Heart right ventricle (tissue), 16 donors: Measurements from ENCODE around the gene ATG4D. TPM values are rescaled to one million over a fixed set of nuclear protein-coding genes. Genes with fewer than 3 reads are reported as not detected.
A peak's percentile ranks its signal among the peaks of the same experiment; 100 is the strongest.

ENCODE experiments used
- ATAC-seq, 8 donors: fragments of 200-7000 bp; cut with Tn5 transposase; one replicate each; pipeline ENCODE4 v1.9.1; 2020; ENCODE audit warnings: mild to moderate bottlenecking in 8 of 8, moderate library complexity in 8 of 8, moderate number of reproducible peaks in 1 of 8
- DNase-seq, 2 donors: peaks; one replicate each; pipeline ENCODE4 v3.0.0-alpha.2; 2020
- H3K27ac ChIP-seq, 10 donors: fragments of 200-600 bp; sonication (generic) in 2 of 10; one replicate each; pipeline versions ENCODE4 v1.5.0 to v1.8.0; 2020 to 2022; ENCODE audit warnings: mild to moderate bottlenecking in 3 of 10
- H3K27me3 ChIP-seq, 7 donors: fragments of 200-600 bp; one replicate each; pipeline ENCODE4 v1.8.0; 2021 to 2022; ENCODE audit warnings: mild to moderate bottlenecking in 2 of 7
- H3K36me3 ChIP-seq, 9 donors: fragments of 200-600 bp; sonication (generic) in 1 of 9; one replicate each; pipeline versions ENCODE4 v1.5.0 to v1.8.0; 2020 to 2022; ENCODE audit warnings: mild to moderate bottlenecking in 2 of 9
- H3K4me1 ChIP-seq, 9 donors: fragments of 200-600 bp; sonication (generic) in 1 of 9; one replicate each; pipeline versions ENCODE4 v1.5.0 to v1.8.0; 2020 to 2022; ENCODE audit warnings: mild to moderate bottlenecking in 4 of 9
- H3K4me3 ChIP-seq, 10 donors: fragments of 200-600 bp; sonication (generic) in 2 of 10; one replicate each; pipeline versions ENCODE4 v1.5.0 to v1.8.0; 2020 to 2022; ENCODE audit warnings: mild to moderate bottlenecking in 7 of 10, moderate library complexity in 2 of 10
- H3K9me3 ChIP-seq, 11 donors: fragments of 200-600 bp in 10 of 11; sonication (generic) in 2 of 11; one replicate each; pipeline versions ENCODE4 v1.5.0 to v1.8.0; 2013 to 2022; ENCODE audit warnings: mild to moderate bottlenecking in 2 of 11, control low read depth in 1 of 11, moderate library complexity in 1 of 11
- WGBS, 2 donors: extraction: QIAGEN DNeasy Blood & Tissue Kit; methylation state at CpG; one replicate each; pipeline ENCODE4 v1.1.7; 2013; ENCODE audit warnings: inconsistent platforms in 1 of 2; 5-methylcytosine and 5-hydroxymethylcytosine counted together
- intact Hi-C, 10 donors: fragments of 100-400 bp; cut with DNase I; formaldehyde crosslinking; loops; one replicate each; pipeline versions ENCODE4 v1.11.1 to v1.14.2; 2022
- polyA plus RNA-seq, 2 donors: library from polyadenylated mRNA; stranded (reverse); fragments of 200-250 nt; gene quantifications; one replicate each; pipeline ENCODE4 v1.2.3, GENCODE V29; 2013
- total RNA-seq, 10 donors: library from RNA; stranded (reverse); fragmentation: NEBNext Ultra II Directional in 3 of 10; extraction: Animal tissue kit (Norgen Biotek cat#: 25700) in 3 of 10; gene quantifications; one replicate each; pipeline versions ENCODE4 v1.2.1 to v1.2.4, GENCODE V29; 2021 to 2023
- TF ChIP-seq, protein P1 (sequence below), 9 donors: fragments of 200-600 bp; sonication (generic) in 2 of 9; IDR thresholded peaks; one replicate each; pipeline versions ENCODE4 v1.5.0 to v1.8.0; 2021 to 2022; ENCODE audit warnings: antibody characterized with exemption in 9 of 9, mild to moderate bottlenecking in 5 of 9, moderate library complexity in 1 of 9
- donor health status: Arrhythmogenic right ventricular cardiomyopathy.
- donor health status: ischemic (EF 13 %, LVEDD 7.1; RV severe dilation, severe dysfunction).
- donor health status: healthy with polysubstance abuse.
- donor health status: DM: no; HTN: yes; CAD: no.
- donor health status: DM: no; HTN: no; CAD: no.
- donor health status: ischemic (EF 25% LVEDD 6.9; RV normal size, moderate dysfunction).
- donor health status: ischemic (EF 25% LVEDD 5.7; RV mildly dilated, moderate dysfunction).
- donor health status: healthy.
- donor health status: DM: yes; HTN: yes; CAD: no.
- donor health status: Ischemic cardiomyopathy.
- donor health status: ischemic (EF 35%, LVEDD 5.7; RV mildly dilated, moderate dysfunction).
- donor health status: nonischemic (EF 11% LVEDD 7.7; RV severe dilation, severe dysfunction).
- donor health status: DM: yes; HTN: yes; CAD: no.
- donor health status: PGD.
- donor health status: ischemic (EF 29% LVEDD 5.4; RV normal size, mild dysfunction).
- donor health status: nonischemic (EF 23%, LVEDD 6.1; RV moderate dilation, normal function).

ATG4D gene
- total and polyA plus RNA-seq, 12 donors = 47.6 to 66.2 (median 57.3) TPM

DNA sequence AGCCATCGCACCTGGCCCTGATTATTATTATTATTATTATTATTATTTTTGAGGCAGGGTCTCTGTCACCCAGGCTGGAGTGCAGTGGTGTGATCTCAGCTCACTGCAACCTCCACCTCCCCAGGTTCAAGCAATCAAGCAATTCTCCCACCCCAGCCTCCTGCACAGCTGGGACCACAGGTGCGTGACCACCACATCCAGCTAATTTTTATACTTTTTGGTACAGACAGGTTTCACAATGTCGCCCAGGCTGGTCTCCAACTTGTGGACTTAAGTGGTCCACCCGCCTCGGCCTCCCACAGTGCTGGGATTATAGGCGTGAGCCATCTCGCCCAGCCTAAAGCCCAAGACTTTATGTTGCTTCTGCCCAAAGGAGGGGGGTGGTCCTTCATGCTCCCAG is 49.4 kb downstream of the ATG4D start:
- 97% methylated on average over 7 of the region's 7 CpGs for WGBS, 2 donors
- Histone ChIP-seq H3K27ac (peak overlapping the region in 1 of 10 donors; percentile 85), H3K36me3 (no peaks in the 10 kb centered on the region), H3K4me1 (peaks cover 0 to 45% (median 14%) of the 10 kb centered on the region in 9 donors), H3K27me3 (peaks cover 0 to 13% (median 11%) of the 10 kb centered on the region in 7 donors), H3K9me3 (no peaks in the 10 kb centered on the region), H3K4me3 (no peak overlapping the region)
- TF ChIP-seq, protein P1, sequence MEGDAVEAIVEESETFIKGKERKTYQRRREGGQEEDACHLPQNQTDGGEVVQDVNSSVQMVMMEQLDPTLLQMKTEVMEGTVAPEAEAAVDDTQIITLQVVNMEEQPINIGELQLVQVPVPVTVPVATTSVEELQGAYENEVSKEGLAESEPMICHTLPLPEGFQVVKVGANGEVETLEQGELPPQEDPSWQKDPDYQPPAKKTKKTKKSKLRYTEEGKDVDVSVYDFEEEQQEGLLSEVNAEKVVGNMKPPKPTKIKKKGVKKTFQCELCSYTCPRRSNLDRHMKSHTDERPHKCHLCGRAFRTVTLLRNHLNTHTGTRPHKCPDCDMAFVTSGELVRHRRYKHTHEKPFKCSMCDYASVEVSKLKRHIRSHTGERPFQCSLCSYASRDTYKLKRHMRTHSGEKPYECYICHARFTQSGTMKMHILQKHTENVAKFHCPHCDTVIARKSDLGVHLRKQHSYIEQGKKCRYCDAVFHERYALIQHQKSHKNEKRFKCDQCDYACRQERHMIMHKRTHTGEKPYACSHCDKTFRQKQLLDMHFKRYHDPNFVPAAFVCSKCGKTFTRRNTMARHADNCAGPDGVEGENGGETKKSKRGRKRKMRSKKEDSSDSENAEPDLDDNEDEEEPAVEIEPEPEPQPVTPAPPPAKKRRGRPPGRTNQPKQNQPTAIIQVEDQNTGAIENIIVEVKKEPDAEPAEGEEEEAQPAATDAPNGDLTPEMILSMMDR (IDR thresholded peaks at IDR 0.05) = no peak
- intact Hi-C loops = no loop called here
- no peak for DNase-seq
- ATAC-seq = no peak

GRCh38 chr19:10593820-10594637 is 50.3 kb downstream of the ATG4D start:
- TF ChIP-seq, protein P1 (IDR thresholded peaks at IDR 0.05) = no peak
- peaks cover 0 to 45% (median 14%) of the 10 kb centered on the region in 9 donors for H3K4me1 ChIP-seq
- H3K27ac ChIP-seq = peak overlapping the region in 3 of 10 donors; percentile 12 to 85 (median 44)
- no peaks in the 10 kb centered on the region for H3K9me3 ChIP-seq
- H3K4me3 ChIP-seq = no peak overlapping the region
- intact Hi-C loops = no loop called here
- DNase-seq (no peak), ATAC-seq (peak in 4 of 8 donors; percentile 39 to 50 (median 47))
- peaks cover 0 to 4% (median 2%) of the 10 kb centered on the region in 7 donors for H3K27me3 ChIP-seq
- H3K36me3 ChIP-seq = no peaks in the 10 kb centered on the region
- WGBS, 2 donors = 71 to 75% methylated on average over 9 of the region's 9 CpGs

- Histone ChIP-seq H3K4me1 (peaks cover 0 to 48% (median 37%) of the 10 kb centered on the region in 9 donors), H3K9me3 (peaks cover 0 to 5% (median 0%) of the 10 kb centered on the region in 11 donors), H3K27me3 (no peaks in the 10 kb centered on the region), H3K36me3 (no peaks in the 10 kb centered on the region), H3K27ac (no peak overlapping the region), H3K4me3 (no peak overlapping the region)
- no peak for ATAC-seq
- TF ChIP-seq, protein P1 (IDR thresholded peaks at IDR 0.05) = no peak
- WGBS, 2 donors = 92 to 94% methylated on average over 5 of the region's 5 CpGs
- intact Hi-C loops = loop anchor here in 1 of 10 donors (5.0 kb wide), 1 partner anchor 37 kb away; no protein-coding TSS in a partner anchor
- no peak for DNase-seq
Observed at GRCh38 chr19:10600149-10600548, 56.4 kb downstream of the ATG4D start.

DNA sequence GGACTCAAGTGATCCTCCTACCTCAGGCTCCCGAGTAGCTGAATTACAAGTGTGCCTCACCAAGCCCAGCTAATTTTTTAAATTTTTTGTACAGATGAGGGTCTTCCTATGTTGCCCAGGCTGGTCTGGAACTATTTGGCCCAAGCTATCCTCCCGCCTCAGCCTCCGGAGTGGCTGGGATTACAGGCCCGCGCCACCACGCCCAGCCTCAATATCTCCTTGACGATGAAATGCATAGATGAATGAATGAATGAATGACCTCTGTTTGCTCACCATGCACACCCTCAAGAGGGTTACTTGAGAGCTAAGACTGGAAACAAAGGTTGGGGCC is 58.3 kb downstream of the ATG4D start:
- Histone ChIP-seq H3K9me3 (peaks cover 0 to 5% (median 0%) of the 10 kb centered on the region in 11 donors), H3K4me3 (peak overlapping the region in 7 of 10 donors; percentile 99 to 100 (median 100)), H3K27me3 (no peaks in the 10 kb centered on the region), H3K4me1 (peaks cover 0 to 43% (median 38%) of the 10 kb centered on the region in 9 donors), H3K27ac (peak overlapping the region in 4 of 10 donors; percentile 29 to 98 (median 69)), H3K36me3 (no peaks in the 10 kb centered on the region)
- intact Hi-C loops = loop anchor here in 1 of 10 donors (5.0 kb wide), 1 partner anchor 35 kb away; no protein-coding TSS in a partner anchor
- 22 to 25% methylated on average over 7 of the region's 7 CpGs for WGBS, 2 donors
- ATAC-seq (no peak), DNase-seq (no peak)
- TF ChIP-seq, protein P1 (IDR thresholded peaks at IDR 0.05) = no peak
